NCI-H2227 (cell line): Measurements from ENCODE around the gene CDH16.
"Not testable (repeated sequence)": the region's sequence is repeated elsewhere in the genome, so short reads cannot be mapped to it uniquely, and the experiment has no call there.

Source experiments
- DNase-seq: peaks from one replicate; lab custom pipeline; 2025; ENCODE audit not compliant: unreplicated experiment; lab: John Stamatoyannopoulos, UW

The CDH16 gene, protein sequence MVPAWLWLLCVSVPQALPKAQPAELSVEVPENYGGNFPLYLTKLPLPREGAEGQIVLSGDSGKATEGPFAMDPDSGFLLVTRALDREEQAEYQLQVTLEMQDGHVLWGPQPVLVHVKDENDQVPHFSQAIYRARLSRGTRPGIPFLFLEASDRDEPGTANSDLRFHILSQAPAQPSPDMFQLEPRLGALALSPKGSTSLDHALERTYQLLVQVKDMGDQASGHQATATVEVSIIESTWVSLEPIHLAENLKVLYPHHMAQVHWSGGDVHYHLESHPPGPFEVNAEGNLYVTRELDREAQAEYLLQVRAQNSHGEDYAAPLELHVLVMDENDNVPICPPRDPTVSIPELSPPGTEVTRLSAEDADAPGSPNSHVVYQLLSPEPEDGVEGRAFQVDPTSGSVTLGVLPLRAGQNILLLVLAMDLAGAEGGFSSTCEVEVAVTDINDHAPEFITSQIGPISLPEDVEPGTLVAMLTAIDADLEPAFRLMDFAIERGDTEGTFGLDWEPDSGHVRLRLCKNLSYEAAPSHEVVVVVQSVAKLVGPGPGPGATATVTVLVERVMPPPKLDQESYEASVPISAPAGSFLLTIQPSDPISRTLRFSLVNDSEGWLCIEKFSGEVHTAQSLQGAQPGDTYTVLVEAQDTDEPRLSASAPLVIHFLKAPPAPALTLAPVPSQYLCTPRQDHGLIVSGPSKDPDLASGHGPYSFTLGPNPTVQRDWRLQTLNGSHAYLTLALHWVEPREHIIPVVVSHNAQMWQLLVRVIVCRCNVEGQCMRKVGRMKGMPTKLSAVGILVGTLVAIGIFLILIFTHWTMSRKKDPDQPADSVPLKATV

DNA sequence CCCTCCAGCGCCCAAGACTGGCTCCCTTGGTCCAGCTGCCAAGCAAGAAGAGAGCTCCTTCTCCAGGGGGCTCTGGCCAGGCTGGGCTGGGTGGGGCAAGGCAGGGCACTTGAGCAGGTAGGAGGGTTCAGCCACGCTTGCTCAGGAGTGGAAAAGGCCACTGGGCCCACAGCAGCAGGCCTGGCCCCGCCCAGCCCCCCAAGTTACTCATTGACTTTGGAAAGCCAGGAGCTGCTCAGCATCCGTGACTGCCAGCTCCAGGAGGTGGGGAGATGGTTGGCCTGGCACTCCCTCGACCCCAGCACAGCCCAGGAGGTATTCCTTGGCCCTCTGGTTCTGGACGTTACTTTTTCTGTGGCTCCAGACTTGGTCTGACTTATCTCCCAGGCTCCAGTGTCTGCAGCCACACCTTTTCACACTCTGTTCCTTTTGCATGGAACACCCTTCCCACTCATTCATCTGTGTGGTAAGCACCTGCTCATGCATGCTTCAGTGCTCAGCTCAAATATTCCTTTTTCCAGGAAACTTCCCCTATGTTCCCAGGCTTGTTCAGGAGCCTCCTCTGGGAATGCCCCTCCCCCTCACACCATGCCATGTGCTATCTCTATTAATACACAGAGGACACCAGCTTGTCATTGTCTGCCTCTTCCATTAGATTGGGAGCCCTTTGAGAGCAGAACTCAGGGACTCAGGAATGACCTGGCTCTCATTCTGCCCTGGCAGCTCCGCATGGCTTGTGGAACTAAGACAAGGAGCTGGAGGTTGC is at the start of gene CDH16:
Gene CDH16, minus strand, starts transcription at position 83 of the 766 bp plus-strand sequence. CDS start 820 bp downstream, outside the sequence.
- no peak for DNase-seq

DNA sequence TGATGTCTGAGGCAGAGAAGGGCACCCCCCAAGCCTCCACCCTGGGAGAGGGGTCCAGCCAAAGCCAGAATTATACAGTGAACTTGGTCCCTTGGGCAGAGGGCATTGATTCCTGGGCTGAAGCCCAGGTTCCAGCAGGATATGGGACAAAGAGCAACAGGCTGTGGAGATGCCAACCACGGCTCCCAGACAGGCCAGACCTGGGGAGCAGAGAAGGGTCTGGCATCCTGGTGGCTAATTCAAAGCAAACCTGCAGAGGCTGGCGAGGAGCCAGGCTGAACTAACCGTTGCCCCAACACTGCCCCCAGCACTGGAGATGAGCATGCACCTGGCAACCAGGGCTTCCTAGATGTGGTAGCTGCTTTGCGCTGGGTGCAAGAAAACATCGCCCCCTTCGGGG is 45.4 kb upstream of the CDH16 start:
- DNase-seq, result no peak

DNA sequence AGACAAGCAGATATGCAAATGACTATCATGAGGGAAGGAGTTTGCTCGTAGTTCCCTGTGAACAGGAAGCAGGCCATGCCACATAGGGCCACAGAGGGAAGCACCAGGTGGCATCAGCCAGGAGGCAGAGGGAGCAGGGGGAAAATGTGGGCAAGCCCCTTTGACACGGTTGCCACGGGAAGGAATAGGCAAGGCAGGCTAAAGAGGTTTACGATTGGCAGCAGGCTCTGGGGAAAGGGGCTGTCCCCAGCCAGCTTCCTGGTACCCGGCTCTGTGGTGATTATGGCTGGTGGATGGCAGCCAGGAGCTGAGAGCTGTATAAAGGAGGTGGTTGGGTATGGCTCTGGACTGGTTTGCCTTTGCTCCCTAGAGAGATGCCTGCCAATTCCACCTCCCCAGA is 43.2 kb upstream of the CDH16 start:
- no peak for DNase-seq

DNA sequence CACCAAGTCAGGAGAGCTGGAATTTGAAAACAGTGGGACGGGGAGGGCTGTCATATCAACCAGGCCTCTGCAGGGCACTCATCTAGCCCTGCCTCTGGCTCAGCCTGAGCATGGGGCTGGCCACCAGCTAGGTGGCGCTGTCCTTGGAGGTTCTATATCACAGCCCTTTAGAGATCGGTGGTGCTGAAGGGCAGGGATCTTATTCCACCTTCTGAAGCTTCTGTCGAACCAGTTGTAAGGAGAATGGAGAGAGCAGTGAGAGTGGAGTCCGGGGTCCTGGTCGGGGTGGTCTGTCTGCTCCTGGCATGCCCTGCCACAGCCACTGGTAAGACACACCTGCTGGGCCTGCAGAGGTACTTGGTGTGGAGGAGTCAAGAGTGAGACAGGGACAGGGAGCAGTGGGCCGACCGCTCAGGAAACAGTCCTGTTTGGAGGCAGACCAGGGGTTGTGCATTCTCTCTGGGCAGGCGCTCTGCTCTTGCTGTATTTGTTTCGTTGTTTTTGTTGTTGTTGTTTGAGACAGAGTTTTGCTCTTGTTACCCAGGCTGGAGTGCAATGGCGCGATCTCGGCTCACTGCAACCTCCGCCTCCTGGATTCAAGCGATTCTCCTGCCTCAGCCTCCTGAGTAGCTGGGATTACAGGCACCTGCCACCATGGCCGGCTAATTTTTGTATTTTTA is 42.5 kb upstream of the CDH16 start, which contains the start of gene CES3:
Gene CES3, plus strand, starts transcription at position 202 of the 680 bp plus-strand sequence. Its CDS starts 42 bp downstream, at position 244.
- peak; percentile 83 for DNase-seq

DNA sequence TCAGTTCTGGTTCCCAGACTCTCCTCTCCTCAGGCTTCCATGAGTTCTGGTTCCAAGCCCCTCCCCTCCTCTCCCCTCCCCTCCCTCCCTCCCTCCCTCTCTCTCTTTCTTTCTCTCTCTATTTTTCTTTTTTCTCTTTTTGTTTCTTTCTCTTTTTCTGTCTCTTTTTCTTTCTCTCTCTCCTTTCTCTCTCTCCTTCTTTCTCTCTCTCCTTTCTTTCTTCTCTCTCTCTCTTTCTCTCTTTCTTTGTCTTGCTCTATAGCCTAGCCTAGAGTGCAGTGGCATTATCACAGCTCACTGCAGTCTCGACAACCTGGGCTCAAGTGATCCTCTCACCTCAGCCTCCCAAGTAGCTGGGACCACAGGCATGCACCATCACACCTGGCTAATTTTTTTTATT is 41.6 kb upstream of the CDH16 start:
- no peak for DNase-seq

DNA sequence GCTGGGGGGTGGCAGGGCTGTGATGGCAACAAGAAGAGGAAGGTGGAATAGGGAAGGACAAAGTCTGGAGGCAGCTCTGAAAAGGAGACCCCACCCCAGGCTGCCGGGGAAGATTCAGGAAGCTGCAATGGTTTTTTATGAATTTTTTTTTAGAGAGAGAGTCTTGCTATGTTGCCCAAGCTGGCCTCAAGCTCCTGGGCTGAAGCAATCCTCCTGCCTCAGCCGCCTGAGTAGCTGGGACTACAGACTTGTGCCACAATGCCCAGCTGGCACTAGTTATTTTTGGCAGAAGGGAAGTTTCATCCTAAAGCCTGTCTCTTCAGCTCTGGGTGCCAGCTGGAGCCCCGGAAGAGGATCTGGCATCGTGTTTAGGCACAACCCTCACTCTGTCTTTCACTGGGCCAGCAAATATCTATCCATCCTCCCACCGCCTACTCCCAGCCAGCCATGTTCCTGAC is 41.0 kb upstream of the CDH16 start:
- no peak for DNase-seq

DNA sequence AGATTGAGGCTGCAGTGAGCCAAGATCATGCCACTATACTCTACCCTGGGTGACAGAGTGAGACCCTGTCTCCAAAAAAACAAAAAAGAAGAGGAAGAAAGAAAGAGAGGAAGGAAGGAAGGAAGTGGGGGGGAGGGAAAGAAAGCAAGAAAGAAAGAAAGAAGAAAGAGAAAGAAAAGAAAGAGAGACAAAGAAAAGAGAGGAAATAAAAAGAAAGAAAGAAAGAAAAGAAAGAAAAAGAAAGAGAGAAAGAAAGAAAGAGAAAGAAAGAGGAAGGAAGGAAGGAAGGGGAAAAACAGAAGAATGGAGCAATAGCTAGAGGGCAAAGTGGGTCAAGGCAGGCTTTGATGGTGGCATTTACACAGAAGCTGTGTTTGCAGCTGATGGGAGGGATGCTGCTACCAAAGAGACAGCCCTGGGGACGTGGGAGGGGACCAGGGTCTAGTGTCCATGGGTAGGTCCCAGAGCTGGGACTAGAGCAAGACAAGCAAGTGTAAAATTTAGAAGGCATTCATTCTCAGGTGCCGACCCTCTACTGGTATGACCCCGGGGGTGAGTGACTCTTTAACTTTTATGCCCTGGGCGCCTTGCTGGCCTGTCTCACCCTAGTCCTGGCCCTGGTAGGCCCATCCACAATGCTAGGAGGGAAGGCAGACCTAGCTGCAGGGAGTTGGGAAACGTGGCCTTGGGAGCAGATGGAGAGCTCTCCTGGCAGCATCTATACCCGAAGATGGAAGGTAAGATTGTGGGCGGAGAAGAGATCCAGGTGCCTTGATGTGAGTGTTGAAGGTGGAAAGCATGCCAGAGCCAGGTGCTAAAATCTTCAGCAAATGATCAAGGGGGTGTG is 40.4 kb upstream of the CDH16 start:
- no peak for DNase-seq

DNA sequence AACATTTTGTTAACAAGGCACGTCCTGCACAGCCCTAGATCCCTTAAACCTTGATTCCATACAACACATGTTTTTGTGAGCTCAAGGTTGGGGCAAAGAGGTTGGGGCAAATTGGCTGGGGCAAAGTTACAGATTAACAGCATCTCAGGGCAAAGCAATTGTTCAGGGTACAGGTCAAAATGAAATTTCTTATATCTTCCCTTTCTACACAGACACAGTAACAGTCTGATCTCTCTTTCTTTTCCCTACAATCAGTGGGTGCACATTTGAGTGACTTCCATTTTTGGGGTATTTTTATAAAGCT is 37.4 kb upstream of the CDH16 start:
- not testable (repeated sequence) for DNase-seq

DNA sequence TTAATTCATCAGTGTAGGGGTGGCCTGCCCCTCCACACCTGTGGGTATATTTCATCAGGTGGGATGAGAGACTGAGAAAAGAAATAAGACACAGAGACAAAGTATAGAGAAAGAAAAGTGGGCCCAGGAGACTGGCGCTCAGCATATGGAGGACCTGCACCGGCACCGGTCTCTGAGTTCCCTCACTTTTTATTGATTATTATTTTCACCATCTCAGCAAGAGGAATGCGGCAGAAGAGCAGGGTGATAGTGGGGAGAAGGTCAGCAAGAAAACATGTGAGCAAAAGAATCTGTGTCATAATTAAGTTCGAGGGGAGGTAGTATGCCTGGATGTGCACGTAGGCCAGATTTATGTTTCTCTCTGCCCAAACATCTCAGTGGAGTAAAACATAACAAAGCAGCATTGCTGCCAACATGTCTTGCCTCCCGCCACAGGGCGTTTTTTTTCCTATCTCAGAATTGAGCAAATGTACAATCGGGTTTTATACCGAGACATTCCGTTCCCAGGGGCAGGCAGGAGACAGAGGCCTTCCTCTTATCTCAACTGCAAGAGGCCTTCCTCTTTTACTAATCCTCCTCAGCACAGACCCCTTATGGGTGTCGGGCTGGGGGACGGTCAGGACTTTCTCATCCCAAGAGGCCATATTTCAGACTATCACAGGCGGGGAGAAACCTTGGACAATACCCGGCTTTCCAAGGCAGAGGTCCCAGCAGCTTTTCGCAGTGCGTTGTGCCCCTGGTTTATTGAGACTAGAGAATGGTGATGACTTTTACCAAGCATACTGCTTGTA is 36.9 kb upstream of the CDH16 start:
- DNase-seq, result not testable (repeated sequence)

DNA sequence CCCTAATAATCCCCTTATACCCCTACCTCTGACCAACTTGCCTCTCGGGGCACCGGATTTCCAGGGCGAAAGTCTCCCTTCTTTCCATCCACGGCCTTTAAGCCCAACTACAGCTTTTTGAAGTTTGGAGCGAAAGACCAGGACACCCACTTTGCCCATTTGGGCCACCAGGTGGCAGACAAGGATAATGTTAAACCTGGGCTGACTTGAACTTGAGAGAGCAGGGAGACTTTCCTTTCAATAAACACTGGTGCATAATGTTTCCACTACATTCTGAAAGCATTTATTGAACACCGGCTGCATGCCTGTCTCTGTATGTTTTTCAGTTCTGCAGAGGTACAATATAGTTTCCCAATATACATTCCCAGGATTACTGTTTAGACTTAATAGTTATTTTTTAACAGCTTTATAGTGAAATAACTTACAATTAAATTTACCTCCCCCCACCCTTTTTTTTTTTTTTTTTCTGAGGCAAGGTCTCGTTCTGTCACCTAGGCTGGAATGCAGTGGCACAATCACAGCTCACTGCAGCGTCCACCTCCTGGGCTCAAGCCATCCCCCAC is 35.5 kb upstream of the CDH16 start:
- DNase-seq, result peak; percentile 72

DNA sequence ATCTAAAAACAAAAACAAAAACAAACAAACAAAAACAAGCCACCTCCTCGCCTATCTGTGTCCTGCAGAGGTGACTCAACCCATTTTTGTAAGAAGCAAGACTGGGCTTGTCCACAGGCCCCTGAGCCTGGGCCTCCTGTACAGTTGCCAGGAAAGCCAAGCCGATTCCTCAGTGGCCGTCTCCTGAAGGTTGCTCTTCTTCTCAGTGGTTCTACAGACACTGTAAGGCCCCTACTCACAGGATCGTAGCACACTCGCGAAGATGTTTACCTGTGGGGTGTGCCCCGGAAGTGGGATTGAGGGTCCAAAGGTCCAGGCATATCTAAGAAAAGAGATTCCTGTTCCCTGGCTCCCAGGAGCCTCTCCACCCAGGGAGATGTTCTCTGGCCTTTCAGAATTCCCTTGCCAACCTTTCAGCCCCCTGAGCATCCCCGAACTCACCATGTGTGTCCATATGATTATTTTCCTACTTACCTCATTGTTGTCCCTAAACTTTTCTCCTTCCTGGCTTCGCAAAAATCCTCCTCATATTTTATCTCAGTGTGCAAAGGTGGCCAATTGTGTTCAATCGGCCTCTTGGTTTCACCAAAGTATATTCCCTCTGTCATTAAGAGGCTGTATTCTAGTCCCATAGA is 34.9 kb upstream of the CDH16 start:
- no peak for DNase-seq

DNA sequence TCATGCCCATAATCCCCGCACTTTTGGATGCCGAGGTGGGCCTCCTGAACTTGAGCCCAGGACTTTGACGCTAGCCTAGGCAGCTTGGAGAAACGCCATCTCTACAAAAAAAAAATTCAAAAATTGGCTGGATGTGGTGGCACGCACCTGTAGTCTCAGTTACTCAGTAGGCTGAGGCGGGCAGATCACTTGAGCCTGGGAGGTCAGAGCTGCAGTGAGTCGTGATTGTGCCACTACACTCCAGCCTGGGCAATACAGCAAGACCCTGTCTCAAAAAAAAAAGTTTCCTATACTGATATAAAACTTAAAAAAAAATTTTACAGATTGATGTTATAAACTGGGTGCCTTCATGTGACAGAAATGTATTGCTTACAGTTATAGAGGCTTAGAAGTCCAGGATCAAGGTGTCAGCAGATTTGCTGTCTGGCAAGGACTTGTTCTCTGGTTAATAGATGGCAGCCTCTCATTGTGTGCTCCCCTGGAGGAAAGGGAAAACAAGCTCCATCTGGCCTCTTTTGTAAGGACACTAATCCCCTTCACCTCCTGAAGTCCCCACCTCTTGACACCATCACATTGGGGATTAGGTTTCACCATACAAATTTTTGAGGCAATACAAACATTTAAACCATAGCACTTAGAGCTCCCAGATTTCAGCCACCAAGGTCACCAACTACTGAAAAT is 33.9 kb upstream of the CDH16 start:
- no peak for DNase-seq

DNA sequence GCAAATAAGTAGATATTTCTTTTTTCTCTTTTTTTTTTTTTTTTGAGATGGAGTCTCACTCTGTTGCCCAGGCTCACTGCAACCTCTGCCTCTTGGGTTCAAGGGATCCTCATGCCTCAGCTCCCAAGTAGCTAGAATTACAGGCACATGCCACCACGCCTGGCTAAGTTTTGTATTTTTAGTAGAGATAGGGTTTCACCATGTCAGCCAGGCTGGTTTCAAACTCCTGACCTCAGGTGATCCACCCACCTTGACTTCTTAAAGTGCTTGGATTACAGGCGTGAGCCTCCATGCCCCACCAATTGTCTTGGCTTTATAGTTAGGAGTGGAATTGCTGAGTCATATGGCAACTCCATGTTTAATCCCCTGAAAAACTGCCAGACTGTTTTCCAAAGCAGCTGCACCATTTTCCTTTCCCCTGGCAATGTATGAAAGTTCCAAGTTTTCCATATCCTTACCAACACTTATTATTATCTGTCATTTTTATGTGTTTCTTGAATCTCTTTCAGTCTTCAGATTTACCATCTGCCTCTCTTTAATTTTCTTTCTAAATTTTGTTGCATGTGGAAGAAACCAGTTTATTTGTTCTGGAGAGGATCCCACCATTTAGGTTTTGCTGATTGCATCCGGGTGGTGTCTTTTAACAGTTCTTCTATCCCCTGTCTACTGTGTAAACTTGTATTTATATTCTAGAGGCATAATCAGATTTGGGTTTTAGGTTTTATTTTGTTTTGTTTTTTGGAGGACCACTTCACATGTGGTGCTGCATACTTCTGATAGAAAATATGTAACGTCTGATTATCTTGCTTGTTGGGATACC is 32.5 kb upstream of the CDH16 start:
- DNase-seq, result no peak

DNA sequence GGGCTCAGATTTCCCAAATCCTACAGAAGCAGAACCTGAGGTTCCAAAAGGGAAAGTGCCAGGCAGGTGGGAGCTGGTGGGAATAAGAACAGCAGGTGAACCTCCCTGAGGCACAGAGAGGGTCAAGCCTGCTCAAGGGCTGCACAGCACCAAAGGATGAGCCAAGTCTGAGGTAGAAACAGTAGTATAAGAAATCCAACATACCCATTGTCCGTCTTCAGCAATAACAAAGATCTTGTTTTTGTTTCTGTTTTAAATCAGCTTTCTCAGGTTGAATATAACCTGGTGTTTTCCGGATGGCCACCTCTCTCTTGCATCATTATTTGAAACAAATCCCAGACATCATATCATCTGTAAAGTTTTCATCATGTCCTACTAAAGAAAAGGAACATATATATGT is 31.8 kb upstream of the CDH16 start:
- no peak for DNase-seq

DNA sequence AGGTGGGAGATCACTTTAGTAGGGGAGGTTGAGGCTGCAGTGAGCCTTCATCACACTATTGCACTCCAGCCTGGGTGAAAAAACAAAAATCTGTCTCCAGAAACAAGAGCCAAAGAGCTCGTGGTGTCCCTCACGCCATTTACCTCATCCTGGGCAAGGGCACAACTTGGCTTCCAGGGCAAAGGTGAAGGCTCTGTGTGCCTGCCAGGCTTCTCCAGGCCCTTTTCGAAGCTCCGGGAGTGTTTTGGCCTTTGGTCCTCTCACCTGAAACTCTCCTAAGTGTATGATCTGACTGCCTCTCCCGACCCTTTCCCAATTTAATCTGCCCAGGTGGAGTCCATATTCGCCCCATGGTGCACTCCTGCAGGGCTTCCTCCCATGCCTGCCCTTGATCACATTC is 30.8 kb upstream of the CDH16 start:
- DNase-seq, result no peak

DNA sequence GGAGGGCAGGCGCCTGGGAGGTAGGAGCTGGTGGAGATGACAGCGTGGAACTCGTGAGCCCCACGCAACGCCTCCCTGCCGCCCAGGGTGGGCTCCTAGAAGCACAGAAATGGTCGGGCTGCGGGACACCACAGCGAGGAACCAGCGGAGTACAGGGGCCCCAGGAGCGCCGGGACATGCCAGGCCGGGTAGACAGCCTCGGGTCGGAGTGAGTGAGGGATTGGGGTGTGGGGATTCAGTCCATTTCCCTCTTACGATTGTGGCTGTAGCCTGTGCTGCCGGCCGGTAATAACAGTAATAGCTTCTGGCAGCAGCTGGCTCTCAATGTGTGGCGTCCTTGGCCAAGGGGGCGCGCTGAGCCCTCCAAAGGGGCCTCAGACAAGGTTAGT is 30.1 kb upstream of the CDH16 start:
- DNase-seq, result no peak
